Activated naive CD8-positive, alpha-beta T cell treated with anti-CD3 and anti-CD28 coated beads, Interleukin-2, amount 50 U/mL, for 24 hours (primary cell): ENCODE results near the gene NTSR2.

Experiments used
- ATAC-seq: fragments of 150-1000 bp; cut with Tn5 transposase; one replicate; pipeline ENCODE4 v1.10.0; 2021
- DNase-seq: peaks from one replicate; pipeline ENCODE4 v3.0.0; 2021
- H3K27ac Mint-ChIP-seq: one replicate; pipeline ENCODE4 v1.8.0; 2021; ENCODE audit warnings: mild to moderate bottlenecking, mixed read lengths
- H3K27me3 Mint-ChIP-seq: one replicate; pipeline ENCODE4 v1.8.0; 2021; ENCODE audit warnings: mixed read lengths
- H3K36me3 Mint-ChIP-seq: one replicate; pipeline ENCODE4 v1.8.0; 2021; ENCODE audit warnings: low read depth, mixed read lengths
- H3K4me1 Mint-ChIP-seq: one replicate; pipeline ENCODE4 v1.8.0; 2021; ENCODE audit warnings: mixed read lengths
- H3K4me3 Mint-ChIP-seq: one replicate; pipeline ENCODE4 v1.8.0; 2021; ENCODE audit warnings: mild to moderate bottlenecking, moderate library complexity, mixed read lengths
- H3K9me3 Mint-ChIP-seq: one replicate; pipeline ENCODE4 v1.8.0; 2021; ENCODE audit warnings: mixed read lengths

NTSR2 gene

DNA sequence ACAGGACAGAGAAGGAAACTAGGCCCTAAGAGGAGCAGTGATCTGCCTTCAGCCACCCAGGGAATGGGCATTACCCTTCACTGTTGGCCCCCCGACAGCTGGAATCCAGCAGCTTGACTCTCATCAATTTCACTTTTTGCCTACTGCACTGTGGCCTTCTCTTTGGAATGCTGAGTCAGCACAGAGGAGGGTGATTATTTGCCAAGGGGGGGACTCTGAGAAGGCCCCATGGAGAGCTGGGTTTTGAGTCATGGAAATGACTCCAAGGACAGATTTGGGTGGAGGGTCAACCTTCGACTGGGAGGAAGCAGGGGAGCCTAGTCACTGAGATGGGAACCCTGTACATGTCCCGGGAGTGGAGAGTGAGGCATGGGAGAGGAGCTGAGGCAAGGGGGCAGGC, 38.1 kb upstream of the NTSR2 start:
- Mint-ChIP-seq H3K27me3 (peaks cover 3% of the 10 kb centered on the region), H3K36me3 (no peaks in the 10 kb centered on the region), H3K27ac (no peak overlapping the region), H3K4me1 (peaks cover 4% of the 10 kb centered on the region), H3K4me3 (no peak overlapping the region), H3K9me3 (no peaks in the 10 kb centered on the region)
- DNase-seq (no peak), ATAC-seq (no peak)

DNA sequence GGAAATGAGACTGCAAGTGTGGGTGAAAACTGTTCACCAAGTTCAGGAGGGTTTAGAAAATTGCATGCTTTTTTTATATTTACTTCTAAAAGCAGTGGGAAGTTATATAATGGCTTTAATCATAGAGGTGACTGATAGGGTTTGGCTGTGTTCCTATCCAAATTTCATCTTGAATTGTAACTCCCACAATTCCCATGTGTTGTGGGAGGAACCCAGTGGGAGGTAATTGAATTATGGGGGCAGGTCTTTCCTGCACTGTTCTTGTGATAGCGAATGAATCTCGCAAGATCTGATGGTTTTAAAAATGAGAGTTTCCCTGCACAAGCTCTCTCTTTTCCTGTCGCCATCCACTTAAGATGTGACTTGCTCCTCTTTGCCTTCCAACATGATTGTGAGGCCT, 35.7 kb upstream of the NTSR2 start:
- Mint-ChIP-seq H3K27me3 (peaks cover 3% of the 10 kb centered on the region), H3K9me3 (no peaks in the 10 kb centered on the region), H3K4me1 (peaks cover 4% of the 10 kb centered on the region), H3K4me3 (no peak overlapping the region), H3K36me3 (no peaks in the 10 kb centered on the region), H3K27ac (no peak overlapping the region)
- DNase-seq (no peak), ATAC-seq (no peak)

DNA sequence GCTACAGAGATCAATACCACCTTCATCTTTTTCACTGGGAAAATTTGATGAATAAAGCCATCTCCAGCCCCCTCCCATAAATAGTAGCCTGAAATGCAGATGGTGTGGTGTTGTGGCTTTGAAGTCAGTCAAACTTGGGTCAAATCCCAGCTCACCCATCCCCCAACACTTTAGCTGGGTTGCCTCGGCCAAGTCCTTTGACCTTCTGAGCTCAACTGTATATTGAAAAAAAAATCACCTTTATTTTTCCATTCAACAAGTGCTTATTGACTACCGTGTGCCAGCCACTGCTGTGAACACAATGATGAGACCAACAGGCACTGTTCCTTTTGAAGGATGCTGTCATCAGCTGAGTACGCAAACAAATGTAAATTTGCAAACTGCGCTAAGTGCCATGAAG, 35.1 kb upstream of the NTSR2 start:
- Mint-ChIP-seq H3K4me3 (no peak overlapping the region), H3K36me3 (no peaks in the 10 kb centered on the region), H3K27ac (no peak overlapping the region), H3K4me1 (peaks cover 4% of the 10 kb centered on the region), H3K27me3 (peaks cover 3% of the 10 kb centered on the region), H3K9me3 (no peaks in the 10 kb centered on the region)
- no peak for DNase-seq
- ATAC-seq: no peak

DNA sequence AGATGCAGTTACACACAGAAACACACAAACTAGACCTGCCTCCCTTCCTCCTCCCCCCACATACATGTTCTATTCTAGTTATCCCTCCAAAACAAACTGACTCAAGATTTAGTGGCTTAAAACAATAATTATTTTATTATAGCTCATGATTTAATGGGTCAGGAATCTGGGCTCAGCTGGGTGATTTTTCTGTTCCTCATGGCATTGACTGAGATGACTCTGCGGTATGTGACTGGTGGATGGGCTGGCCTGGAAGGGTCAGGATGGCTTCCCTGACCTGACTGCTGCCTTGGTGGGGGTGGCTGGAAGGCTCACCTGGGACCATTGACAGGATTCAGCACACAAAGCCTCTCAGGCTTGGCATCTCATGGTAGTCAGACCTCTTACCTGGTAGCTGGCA, 33.7 kb upstream of the NTSR2 start:
- Mint-ChIP-seq H3K36me3 (no peaks in the 10 kb centered on the region), H3K4me3 (no peak overlapping the region), H3K27ac (no peak overlapping the region), H3K27me3 (peaks cover 3% of the 10 kb centered on the region), H3K9me3 (no peaks in the 10 kb centered on the region), H3K4me1 (peaks cover 4% of the 10 kb centered on the region)
- ATAC-seq (no peak), DNase-seq (no peak)

DNA sequence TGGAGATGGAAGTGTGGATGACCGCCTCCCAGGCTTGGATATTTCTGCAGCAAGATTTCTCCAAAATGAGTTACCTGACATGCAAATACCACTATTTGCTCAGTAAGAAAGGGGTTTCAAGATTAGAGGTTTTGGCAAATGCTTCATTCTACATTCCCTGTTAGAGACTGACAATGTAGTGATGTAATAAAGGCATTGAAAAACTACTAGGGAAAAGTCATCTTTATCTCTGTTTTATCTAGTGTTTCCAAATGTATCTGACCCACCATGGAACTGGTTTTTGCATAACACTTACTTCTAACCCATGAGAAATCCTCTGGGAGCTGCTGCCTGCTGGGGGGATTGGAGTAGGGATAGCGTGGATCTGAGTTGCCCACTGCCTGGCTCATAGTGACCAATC, 33.0 kb upstream of the NTSR2 start:
- Mint-ChIP-seq H3K4me1 (peaks cover 4% of the 10 kb centered on the region), H3K9me3 (no peaks in the 10 kb centered on the region), H3K27ac (no peak overlapping the region), H3K4me3 (no peak overlapping the region), H3K36me3 (no peaks in the 10 kb centered on the region), H3K27me3 (peaks cover 3% of the 10 kb centered on the region)
- DNase-seq (no peak), ATAC-seq (no peak)

DNA sequence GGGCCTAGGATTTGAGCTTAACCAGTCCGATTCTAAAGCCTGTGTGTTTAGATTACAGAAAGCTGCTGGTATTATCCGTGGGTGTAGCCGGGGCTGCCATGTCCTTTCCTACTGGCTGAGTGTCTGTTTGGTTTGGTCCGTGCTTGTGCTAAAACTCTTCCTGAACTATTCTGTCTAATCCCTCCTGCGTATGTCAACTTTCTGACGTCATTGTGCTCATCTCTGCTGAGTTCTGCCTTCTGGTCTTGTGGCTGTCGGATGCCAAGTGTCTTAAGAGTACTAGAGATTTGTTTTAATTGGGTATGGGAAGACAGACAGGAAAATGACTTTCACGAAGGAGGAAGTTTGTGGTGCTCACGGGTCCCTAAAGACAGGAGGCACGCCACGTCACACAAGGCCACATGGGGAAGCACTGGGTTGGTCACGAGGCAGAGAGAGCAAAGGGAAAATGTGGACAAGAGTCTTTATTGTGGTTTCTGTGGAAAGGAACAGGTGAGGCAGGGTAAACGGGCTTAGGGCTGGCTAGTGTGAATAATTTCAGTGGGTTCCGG, 31.8 kb upstream of the NTSR2 start:
- ATAC-seq (peak; percentile 42), DNase-seq (peak; percentile 23)
- H3K4me1 Mint-ChIP-seq: peaks cover 7% of the 10 kb centered on the region
- no peaks in the 10 kb centered on the region for H3K36me3 Mint-ChIP-seq
- H3K9me3 Mint-ChIP-seq: no peaks in the 10 kb centered on the region
- no peak overlapping the region for H3K4me3 Mint-ChIP-seq
- peaks cover 3% of the 10 kb centered on the region for H3K27me3 Mint-ChIP-seq
- H3K27ac Mint-ChIP-seq: no peak overlapping the region

DNA sequence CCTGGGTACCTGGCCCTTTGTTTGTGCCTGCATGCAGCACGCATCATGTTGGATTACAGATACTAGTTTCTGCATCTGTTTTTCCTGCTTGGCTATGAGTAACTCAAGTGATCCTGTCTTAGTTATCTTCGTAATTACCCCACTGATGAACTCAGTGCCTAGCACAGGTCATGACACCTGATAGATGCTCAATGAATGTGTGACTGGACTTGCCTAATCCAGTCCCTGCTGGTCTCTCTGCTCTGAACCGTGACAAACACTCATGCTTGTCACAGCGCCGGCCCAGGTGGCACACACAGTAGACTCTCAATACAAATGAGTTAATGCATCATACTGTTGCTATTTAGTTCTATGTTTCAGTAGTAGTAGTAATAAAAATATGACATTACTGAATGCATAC, 31.2 kb upstream of the NTSR2 start:
- H3K4me3 Mint-ChIP-seq: no peak overlapping the region
- no peak overlapping the region for H3K27ac Mint-ChIP-seq
- peaks cover 7% of the 10 kb centered on the region for H3K4me1 Mint-ChIP-seq
- ATAC-seq (no peak), DNase-seq (no peak)
- H3K36me3 Mint-ChIP-seq: no peaks in the 10 kb centered on the region
- H3K9me3 Mint-ChIP-seq: no peaks in the 10 kb centered on the region
- peaks cover 3% of the 10 kb centered on the region for H3K27me3 Mint-ChIP-seq

DNA sequence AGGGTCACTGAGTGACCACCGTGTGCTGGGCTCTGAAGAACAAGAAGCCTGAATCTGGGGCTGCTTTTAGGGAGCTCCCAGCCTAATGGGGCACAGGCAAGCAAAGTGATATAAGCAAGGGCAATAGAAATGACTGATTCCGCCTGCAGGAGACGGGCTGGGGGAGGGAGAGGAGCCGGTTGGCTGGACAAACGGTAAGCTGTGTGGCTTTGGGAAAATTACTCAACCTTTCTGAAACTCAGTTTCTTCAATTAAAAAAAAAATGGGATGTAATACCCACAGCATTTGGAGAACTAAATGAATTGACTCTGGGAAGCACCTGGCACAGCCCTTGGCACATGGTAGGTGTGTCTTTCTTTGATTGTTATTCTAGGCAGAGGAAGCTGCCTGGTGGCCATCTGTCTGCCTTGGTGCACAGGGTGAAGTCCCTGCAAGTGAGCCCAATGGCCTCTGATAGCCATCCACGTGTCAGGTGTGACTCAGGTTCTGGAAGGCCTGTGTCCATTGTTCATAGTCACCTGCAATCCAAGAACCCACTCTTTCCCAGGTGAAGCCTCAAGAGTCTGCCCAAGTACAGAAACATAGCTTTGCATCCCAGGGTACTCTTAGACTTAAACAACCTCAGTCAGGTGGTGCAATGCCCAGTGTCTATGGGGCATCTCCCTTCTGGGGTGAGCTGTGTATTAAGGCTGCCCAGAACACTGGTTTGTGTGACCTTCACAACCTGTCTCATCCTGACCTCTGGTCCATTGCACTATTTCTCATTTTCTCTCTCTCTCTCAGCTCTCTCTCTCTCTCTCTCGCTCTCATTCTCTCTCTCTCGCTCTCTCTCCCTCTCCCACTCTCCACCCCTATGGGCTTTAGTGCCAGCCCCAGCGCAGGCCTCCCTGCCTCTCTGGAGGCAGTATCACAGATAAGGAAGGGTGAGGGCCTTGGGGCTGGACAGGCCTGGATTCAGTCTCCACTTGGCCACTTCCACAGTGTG, 30.0 kb upstream of the NTSR2 start:
- DNase-seq (no peak), ATAC-seq (no peak)
- H3K27me3 Mint-ChIP-seq: peaks cover 6% of the 10 kb centered on the region
- H3K4me3 Mint-ChIP-seq: no peak overlapping the region
- peaks cover 8% of the 10 kb centered on the region for H3K4me1 Mint-ChIP-seq
- no peak overlapping the region for H3K27ac Mint-ChIP-seq
- no peaks in the 10 kb centered on the region for H3K36me3 Mint-ChIP-seq
- no peaks in the 10 kb centered on the region for H3K9me3 Mint-ChIP-seq

DNA sequence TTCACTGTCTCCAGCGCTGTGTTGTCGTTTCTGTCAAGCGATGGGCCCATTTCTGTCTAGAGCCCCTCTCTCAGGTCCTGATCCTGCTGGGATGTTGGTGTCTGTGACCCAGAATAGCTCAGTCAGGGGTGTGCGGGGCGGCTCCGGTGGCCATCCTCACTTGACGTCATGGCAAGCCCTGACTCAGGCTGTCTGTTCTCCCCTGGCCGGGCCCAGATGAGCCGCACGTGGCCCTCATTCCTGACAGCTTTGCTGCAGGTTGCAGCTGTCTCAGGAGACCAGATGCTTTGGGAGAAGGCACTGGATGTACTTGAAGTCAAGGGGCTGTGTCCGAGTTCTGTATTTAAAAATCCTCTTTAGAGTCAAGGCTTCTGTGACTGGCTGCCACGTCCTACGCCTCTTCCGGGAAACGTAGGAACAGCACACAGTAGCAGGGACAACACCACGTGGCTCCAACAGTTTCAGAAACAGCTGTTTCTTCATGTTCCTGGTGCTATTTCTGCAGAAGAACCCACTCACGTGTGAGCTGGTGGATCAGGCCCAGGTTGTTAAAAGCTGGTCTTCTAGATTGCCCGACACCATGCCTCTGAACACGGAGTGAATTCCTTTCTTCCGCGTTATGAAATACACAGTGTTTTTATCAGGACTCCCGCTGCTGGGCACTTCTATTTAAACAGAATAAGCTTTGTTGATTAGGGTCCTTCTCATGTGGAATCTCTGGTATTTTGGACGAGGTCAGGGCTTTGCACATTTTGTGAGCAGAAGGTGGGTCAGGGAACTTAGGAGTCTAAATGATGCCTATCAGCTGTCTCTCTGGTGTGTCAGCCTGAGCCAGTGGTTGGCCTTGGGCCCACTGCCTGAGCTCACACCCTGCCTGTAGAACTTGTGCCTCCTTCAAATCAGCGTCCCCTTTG, 28.3 kb upstream of the NTSR2 start:
- H3K27ac Mint-ChIP-seq: no peak overlapping the region
- no peak overlapping the region for H3K4me3 Mint-ChIP-seq
- H3K27me3 Mint-ChIP-seq: peaks cover 3% of the 10 kb centered on the region
- ATAC-seq (no peak), DNase-seq (no peak)
- peaks cover 8% of the 10 kb centered on the region for H3K4me1 Mint-ChIP-seq
- H3K9me3 Mint-ChIP-seq: no peaks in the 10 kb centered on the region
- no peaks in the 10 kb centered on the region for H3K36me3 Mint-ChIP-seq

DNA sequence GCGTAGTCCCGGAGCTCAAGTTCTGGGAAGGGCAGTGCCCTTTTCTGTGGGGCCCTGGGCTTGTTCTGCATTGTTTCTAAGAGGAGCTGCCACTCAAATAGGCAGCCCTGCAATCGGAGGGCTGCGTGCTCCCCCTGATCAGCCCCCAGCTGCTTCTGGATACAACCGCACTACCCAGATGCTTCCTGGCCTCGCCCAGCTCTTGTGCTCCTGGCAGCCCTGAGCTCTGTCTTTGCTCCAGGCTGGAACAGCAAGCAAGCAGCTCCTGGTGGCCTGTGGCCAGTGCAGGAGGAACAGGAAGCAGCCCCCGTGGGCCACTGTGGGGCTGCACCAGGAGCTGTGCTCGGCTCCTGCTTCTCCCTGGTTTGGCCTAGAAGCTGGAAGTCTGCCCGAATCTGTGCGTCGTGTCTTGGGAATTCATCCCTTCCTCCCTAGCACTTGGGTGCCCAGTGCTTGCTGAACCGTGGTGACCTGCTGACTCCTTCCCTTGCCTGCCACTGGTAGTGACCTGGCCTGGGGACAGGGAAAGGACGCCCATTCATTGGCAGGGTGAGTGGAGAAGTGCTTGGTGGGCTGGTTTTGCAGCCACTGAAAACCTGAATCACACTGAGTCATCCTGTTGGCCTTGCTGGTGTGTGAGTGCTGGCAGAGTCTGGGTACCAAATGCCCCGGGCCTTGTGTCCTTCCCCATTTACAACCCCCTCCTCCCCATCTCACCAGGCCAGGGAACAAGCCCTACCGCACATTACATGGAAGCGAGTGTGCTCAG, 27.3 kb upstream of the NTSR2 start:
- ATAC-seq: no peak
- Mint-ChIP-seq H3K27me3 (peaks cover 3% of the 10 kb centered on the region), H3K27ac (no peak overlapping the region)

DNA sequence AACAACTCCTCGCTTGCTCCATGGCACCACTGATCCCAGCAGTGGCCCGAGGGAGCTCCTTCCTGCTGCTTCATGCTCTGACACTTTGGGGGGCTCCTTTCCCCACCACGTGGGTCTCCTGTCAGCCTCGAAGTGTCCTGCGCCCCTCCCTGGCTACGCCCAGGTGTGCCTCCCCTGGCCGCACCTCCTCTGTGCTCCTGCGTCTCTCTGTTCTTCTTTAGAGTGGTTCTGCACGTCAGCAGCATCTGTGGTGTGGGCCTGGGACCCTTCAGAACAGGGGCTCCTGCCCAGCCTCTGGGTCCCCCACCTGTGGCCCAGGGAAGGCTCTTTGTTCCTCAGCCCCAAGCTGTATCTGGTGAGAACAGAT, 26.7 kb upstream of the NTSR2 start:
- Mint-ChIP-seq H3K4me3 (no peak overlapping the region), H3K36me3 (no peaks in the 10 kb centered on the region), H3K9me3 (no peaks in the 10 kb centered on the region), H3K4me1 (peaks cover 10% of the 10 kb centered on the region), H3K27ac (no peak overlapping the region), H3K27me3 (peaks cover 3% of the 10 kb centered on the region)
- ATAC-seq (no peak), DNase-seq (no peak)

More for the DNA sequence above, 27.3 kb upstream of the NTSR2 start:
- Mint-ChIP-seq H3K9me3 (no peaks in the 10 kb centered on the region), H3K4me3 (no peak overlapping the region), H3K4me1 (peaks cover 10% of the 10 kb centered on the region), H3K36me3 (no peaks in the 10 kb centered on the region)
- no peak for DNase-seq

DNA sequence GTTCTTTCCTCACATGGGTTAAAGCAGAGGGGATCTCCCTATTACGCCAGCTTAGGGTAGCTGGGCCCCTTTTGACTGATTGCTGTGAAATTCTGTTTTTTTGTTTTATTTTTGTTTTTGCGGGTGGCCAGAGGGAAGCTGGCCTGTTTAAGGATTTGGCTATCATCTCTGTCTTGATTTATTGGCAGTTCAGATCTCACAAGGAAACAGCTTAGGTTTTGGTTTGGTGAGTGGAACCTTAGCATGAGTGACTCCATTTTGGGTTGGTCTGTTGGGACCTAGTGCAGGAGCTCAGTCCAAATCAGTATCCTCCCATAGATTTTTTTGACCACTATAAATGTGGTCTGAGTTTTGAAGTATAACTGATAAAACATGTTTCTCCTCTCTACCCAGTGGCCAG, 25.6 kb upstream of the NTSR2 start:
- Mint-ChIP-seq H3K27me3 (peaks cover 3% of the 10 kb centered on the region), H3K4me1 (peaks cover 10% of the 10 kb centered on the region), H3K36me3 (no peaks in the 10 kb centered on the region), H3K27ac (no peak overlapping the region), H3K9me3 (no peaks in the 10 kb centered on the region), H3K4me3 (no peak overlapping the region)
- DNase-seq (no peak), ATAC-seq (no peak)

DNA sequence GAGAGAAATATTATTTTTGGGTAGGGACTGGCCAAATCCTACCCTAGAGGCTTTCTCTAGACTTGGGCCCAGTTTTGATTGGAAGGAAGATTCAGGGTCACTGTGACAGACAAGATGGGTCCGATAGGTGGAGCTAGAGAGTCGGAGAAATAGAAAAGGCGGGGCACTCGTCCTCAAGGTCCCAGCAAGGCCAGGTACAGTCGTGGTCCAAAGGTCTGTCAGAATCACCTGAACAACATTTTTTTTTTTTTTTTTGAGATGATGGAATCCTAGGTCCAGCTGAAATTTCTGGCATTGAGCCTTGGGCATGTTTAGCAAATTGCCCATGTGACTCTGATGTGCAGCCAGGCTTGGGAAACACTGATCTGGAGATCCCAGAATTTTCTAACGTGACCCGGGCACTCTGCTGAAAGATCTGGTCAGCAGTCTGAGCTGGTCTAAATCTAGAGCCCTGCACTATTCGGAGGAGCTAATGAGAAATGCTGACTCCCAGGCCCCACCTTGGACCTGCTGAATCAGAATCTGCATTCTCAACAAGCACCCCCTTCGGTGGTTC, 23.0 kb upstream of the NTSR2 start:
- H3K4me3 Mint-ChIP-seq: no peak overlapping the region
- no peaks in the 10 kb centered on the region for H3K9me3 Mint-ChIP-seq
- no peak overlapping the region for H3K27ac Mint-ChIP-seq
- ATAC-seq: peak; percentile 65
- DNase-seq: peak; percentile 66
- H3K27me3 Mint-ChIP-seq: peaks cover 4% of the 10 kb centered on the region
- peaks cover 17% of the 10 kb centered on the region for H3K4me1 Mint-ChIP-seq
- H3K36me3 Mint-ChIP-seq: no peaks in the 10 kb centered on the region
